Fibroblast of skin of right biceps (primary cell): Measurements from ENCODE around the gene PRKCH.

Experiments
- DNase-seq: peaks from one replicate; pipeline ENCODE4 v3.0.0-alpha.2; 2013

Gene PRKCH

DNA sequence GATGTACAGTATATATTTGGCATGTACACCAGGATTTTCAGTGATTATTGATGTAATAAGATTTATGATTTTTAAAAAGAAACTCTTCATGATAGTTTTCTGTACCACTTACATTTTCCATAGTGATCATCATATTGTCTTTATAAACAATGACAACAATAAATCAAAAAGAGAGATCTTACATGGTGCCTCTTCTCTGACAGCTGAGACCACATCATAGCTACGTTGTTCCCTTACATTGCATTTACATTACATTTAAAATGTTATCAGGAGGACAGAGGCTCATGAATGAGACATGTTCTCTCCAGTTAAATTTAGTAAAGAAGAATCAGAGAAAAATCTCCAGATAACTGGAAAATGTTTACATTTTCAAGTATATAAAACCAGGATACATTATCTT, 112.4 kb downstream of the PRKCH start:
- DNase-seq, result no peak

DNA sequence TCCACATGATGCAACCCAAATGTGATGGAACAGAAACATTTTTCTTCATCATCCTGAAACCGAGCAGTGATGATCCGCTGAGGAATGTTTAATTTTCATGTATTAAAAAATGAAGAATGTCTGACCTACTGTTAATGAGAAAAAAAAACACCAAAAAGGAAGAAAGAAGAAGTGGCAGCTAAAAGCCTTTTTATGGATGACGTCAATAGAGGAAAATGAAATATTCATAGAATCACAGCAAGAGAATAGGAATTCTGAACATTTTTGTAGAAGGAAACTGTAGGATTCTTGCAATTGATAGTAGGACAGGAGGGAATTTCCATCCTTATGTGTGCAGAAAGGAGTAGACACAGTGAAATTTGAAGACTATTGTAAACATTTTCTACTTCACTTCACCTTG, 112.9 kb downstream of the PRKCH start:
- DNase-seq, result peak; percentile 9

DNA sequence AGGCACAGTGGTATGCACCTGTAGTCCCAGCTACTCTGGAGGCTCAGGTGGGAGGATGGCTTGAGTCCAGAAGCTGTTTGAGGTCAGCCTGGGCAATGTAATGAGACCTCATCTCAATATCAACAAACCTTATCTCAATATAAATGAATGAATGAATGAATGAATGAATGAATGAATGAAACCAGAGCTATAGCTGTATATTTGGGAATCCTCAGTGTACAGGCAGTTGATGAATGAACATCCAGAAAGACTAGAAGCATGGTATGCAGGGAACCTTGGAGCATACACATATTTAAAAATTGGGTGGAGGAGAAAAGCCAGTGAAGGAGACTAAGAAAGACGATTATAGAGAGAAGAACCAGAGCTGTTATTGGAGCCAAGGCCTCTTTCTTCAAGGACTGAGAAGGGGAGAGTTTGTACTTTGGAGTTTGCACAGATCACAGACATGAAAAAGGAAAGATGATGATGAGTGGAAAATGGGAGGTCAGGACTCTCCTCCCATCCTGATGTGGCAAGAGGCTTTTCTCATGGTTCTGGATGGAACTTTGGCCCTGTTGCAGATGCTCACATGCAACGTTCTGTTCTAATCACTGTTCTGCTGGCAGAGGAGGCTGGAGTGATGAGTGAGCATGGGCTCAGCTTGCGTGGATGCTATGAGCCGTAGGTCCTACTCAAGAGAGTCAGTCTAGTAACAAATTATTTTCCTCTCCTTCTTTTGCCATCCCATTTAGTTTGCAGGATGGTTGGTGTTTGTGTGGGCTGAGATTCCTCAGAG, 114.4 kb downstream of the PRKCH start:
- DNase-seq, result no peak

DNA sequence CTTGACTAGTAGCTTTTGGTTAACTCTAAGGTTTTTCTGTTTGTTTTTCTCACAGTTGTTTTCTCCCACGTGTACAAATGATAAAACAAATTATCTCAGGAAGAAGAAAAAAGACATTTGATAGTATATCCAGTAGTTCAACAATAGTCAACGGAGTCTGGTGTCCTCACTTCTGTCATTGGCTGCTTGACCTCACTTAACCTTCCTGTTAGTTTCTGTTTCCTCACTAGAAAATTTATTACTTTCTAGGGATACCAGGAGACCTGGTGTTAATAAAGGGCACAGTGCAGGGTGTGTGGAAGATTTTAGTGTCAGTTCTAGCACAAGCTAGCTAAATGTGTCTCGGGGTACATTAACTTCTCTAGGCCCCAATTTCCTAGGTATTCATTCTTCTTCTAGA, 116.0 kb downstream of the PRKCH start:
- DNase-seq, result no peak

DNA sequence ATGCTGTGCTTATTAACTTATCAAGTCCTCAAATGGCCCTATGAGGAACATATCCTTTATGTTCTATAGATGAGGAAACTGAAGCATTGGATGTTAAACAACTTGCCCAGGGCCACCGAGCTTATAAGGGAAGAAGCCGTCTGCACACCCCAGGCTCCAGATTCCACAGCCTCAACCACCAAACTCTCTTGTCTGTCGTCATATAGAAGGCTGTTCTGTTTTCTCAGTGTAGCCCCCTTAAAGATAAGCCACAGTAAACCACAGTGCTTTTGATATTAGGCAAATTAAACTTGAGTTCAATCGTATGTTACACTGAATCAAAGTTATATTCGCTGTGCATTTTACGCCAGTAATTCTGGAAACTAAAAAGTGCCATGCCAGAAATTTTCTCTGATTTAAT, 116.7 kb downstream of the PRKCH start:
- no peak for DNase-seq

DNA sequence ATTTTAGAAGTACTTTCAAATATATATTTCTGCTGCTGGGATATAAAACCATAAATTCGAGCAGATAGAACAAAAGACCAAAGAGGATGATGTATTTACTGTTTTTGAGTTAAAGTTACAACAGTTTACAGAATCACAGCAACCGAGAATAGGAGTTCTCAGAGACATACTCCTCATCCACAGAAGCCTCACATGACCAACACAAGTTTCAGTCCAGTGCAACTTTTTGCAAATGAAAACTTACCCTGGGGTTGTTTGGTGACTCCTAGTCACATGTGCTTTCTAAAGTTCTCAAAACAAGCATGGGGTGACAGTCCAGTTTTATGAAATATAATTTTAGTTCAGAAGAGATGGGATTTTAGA, 117.1 kb downstream of the PRKCH start:
- DNase-seq, result no peak

DNA sequence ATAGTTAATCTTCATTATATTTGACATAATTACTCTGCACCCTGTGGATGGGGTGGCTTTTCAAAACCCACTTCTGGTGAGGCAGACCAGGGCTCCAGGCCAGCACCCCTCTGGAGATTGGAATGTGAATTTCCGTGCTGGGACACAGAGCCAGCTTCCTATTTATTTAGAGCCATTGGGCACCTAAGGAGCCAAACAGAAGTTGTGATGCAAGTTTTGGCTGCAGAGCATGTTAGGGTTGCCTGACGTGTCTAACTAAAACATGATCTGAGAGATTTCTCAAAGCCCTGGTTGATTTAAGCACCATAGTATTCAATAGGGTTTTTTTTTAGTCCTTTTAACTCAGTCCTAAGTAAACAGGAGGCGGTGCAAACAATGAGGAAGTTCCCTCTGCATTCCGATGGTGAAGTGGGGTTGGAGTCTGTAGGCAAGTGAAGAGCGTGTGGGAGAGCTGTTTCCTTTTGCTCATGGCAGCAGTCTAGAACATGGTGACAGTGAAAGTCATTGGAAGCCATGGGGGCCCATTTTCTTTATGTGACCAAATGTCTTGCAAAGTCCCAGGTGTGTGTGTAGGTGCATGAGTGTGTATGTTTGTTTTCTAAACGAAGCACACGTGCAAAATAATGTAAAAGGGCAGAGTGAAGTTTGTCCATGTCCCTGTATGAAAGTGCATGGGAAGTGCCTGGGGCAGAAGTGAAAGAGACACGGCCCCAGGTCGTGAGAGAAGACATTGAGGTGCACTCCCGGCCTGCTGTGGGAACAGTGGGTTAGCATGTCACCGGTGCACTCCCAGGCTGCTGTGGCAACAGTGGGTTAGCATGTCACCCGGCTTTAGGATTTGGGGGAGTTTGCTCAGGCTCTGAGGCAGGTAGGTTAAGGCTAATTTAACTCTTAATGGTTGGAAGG, 117.7 kb downstream of the PRKCH start:
- DNase-seq, result peak; percentile 22

DNA sequence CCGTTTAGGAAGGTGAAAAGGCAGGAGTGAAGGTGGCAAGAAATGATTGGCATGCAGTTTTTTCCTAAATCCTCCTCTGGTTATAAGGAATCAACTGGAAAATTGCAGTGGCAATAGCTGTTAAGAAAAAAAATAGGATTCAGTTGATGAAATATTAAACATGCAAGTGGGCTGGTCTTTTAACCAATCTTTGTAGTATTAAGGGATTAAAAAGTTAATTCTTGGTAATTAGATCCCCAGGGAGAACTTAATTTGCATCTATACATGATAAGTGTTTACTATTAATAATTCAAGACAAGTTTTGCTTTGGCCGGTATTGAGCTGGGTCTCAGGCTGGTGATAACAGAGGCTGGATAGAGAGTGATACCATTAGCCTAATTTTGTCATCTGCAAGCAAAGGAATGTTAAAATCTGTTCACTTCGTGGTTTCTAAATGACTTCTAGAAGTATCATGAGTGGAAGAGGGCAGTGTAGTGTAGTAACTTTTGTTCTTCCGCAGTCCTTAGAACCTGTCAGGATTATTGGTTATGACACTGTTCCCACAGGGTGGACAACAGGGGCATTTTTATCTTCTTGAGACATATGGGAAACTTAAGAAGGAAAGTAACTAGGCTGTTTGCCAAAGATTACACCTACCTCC, 118.5 kb downstream of the PRKCH start:
- DNase-seq, result no peak

DNA sequence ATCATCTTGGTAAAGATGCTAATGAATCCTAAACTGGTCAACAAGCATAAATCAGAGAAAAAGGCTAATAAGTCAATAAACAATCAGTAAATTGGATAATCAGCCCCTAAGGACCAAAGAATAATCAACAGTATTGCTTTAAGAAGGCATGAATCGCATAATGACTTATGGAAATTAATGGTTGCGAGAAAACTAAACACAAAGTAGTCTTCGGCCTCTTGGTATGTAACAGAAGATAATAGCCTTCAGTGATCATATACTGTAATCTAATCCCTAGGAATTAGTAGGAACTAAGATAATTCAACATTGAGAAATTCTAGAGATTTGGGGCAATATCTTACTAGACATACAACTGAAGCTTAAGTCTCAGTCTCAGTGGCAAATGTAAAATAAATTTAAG, 122.1 kb downstream of the PRKCH start:
- DNase-seq, result no peak

DNA sequence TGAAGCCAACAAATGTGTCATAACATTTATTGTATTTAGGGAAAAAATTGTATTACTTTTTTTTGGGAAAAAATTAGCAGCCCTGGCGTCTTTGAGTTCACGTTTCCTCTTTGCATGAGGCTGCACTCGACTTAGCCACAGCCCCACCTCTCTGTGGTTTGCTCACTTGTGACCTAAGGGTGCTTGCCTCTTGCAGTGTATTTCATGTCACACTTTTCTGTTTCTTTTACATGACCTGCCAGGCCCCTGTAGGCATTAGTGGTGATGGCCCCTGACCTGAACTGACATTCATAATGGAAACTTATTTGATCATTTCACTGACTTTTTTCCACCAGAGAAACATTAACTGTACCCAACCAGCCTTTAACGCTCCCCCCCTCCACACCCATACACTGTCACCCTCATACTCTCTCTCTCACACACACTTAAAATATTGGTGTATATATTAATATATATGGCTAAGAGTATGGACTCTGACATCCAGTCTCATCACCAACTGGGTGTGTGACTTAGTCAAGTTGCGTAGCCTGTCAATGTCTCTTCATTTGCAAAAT, 122.9 kb downstream of the PRKCH start:
- DNase-seq, result no peak

DNA sequence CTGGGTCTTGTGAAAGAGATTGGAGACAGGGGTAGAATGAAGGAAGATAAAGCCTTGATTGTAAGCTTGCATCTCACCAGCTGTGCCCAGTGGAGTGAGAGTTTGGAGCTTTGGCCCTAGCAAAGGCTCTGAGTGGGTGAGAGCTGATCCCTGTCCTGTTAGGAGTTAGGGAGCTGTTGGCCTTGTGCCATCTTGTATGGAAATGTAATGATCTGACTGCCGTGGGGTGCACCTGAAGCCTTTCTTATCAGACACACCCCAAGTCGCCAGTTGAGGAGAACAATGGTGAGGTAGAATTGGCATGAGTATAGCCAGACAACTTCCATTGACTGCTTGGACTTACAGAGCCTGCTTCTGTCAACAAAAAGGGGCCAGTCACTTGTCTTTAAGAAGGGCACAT, 130.1 kb downstream of the PRKCH start:
- no peak for DNase-seq

DNA sequence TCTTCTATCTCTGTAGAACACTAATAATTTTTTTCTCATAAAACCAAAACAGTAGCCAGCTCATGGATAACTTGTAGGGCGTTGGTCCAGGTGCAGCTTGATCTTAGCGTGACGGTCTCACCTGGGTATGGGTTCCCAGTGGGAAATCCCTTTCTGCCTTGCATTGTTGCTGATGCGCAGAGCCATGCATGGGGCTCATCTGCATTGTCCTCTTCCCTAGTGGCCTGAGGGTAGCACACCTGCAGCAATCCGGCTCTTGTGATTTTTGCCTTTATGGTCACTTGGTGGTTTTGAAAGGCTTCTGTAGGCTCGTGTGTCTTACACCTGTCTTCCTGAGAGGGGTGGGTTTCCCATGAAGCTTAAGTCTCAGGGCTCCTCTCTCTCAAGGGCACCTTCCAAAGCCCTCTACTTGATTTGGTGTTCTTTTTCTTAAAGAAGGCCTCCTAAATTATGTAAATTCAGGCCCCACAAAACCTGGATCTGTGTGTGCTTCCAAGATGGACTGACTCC, 130.6 kb downstream of the PRKCH start:
- DNase-seq, result no peak

DNA sequence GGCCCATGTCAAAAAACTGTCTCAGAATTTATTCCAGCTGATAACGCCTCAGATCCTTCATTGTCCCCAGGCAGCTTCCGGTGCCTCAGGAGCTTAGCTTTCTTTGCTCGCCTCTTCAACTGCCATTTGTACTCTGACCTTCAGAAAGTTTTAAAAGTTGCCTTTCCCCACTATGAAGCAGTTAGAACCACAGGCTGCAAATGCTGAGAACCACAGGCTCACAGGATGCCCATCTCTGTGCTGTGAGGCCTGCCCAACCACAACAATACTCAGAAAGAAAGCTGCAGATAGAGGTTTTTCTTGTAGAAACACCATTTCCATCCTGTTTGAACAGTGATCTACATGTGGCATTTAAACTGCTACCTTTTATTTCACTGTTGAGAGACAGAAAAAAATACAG, 131.1 kb downstream of the PRKCH start:
- DNase-seq, result no peak

DNA sequence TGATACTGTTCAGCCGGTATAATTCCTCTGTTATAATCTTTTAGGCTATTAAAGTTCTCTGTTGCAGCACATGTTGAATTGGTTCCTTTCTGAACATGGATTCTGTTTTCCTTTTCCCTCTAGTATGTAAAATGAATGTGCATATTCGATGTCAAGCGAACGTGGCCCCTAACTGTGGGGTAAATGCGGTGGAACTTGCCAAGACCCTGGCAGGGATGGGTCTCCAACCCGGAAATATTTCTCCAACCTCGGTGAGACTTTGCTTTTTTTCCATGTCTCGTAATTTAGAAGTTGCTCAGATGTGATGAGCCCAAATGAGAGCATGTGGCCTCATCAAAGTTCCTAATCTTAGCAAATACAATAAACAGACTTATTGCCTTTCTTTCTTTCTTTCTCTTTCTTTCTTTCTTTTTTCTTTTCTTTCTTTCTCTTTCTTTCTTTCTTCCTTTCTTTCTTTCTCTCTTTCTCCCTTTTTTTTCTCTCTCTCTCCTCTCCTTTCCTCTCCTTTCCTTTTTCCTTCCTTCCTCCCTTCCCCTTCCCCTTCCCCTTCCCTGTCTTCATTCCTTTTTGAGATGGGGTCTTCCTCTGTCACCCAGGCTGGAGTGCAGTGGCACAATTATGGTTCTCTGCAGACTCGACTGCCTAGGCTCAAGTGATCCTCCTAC, 131.9 kb downstream of the PRKCH start:
- no peak for DNase-seq

DNA sequence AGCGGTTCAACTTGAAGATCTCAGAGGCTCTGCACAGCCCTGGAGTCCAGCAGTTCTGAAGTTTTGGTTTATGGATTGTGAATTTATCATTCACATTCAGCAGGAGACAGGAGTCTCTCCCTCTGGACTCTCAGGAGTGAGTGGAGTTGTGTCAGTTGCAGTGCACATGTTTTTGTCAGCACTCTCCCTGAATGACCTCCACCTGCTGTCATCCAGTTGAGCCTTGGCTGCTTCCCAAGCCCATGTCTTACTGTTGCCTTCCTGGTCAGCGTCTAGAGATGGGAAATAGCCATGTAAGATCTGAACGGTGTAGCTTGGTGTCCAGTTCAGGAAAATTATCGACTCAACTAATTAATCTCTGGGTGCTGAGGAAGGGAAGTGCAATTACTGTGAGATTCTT, 133.2 kb downstream of the PRKCH start:
- DNase-seq, result no peak

DNA sequence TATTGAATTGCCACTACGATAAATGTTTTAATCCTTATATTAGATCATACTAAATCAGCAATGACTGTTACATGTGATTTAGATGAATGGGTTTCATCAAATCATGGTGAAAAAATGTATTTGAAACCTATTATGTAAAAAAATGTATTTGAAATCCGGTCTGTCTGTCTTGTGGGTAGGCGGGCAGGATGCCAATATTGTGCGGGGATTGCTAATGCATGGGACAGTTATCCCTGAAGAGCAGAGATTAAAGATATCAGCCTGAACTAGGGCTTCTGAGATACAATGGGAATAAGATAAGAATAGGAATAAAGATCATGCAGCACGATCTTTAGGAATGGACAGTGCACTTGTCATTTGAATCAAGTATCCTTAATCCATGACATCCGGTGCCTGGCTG, 134.0 kb downstream of the PRKCH start:
- DNase-seq, result no peak

DNA sequence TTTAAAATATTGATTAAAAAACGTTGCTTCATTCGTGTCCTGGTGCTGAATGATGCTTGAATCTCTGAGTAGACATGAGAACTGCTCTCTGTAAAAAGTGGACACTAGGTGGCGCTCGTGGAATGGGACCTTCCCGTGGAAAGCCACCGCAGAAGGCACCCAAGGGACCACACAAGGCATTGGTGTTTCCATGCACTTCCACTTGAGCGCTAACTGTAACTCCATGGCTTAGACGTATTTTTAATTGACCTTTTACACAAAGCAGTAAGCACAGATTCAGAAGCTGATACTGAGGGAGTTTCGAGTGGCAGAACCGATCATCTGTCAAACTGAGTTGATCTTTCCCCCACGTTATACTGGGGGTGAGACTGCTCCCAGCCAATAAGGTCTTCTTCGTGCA, 135.3 kb downstream of the PRKCH start:
- DNase-seq, result peak; percentile 74

DNA sequence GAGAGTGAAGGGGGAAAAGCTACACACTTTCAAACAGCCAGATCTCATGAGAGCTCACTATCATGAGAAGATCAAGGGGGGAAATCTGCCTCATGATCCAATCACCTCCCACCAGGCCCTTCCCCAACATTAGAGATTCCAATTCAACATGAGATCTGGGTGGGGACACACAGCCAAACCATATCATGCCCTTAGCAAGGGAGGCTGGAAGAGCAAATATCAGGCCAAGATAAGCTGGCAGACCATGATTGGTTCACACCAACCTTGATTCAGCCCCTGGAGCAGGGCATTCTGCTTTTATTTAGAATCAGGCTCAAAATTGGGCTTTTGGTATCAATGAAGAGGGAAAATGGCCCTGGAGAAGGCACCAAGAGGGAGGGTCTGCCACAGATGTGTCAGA, 137.4 kb downstream of the PRKCH start:
- DNase-seq, result no peak

DNA sequence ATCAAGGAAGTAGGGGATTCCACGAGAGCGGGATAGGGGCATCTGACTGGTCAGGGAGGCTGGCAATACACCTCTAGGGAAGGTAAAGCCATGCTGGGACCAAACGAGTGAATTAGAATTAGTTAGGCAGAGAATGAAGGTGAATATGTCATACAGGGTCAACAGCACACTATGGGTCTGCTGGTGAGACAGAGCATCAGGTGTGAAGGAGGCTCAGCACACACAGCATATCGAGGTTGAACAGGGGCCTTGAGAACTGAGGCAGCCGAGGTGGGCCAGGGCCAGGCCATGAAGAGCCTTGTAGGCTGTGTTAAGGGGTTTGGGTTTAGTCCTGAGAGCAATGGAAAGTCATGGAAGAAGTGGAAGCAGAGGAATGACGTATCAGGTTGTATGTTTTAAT, 137.8 kb downstream of the PRKCH start:
- no peak for DNase-seq

DNA sequence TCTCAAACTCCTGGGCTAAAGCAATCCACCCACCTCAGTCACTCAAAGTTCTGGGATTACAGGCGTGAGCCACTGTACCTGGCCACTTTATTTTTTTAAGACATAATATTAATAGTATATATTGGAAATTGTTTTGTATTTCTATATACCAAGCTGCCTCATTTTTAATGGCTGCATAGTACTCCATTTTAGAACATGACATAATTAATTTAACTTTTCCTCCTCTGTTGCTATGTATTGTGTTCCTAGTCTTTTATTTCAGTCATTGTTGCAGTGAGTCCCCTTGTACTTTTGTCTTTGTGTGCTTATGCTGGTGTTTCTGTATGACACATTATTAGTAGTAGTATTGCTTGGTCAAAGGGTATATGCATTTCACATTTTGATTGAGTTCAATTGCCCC, 138.7 kb downstream of the PRKCH start:
- no peak for DNase-seq

DNA sequence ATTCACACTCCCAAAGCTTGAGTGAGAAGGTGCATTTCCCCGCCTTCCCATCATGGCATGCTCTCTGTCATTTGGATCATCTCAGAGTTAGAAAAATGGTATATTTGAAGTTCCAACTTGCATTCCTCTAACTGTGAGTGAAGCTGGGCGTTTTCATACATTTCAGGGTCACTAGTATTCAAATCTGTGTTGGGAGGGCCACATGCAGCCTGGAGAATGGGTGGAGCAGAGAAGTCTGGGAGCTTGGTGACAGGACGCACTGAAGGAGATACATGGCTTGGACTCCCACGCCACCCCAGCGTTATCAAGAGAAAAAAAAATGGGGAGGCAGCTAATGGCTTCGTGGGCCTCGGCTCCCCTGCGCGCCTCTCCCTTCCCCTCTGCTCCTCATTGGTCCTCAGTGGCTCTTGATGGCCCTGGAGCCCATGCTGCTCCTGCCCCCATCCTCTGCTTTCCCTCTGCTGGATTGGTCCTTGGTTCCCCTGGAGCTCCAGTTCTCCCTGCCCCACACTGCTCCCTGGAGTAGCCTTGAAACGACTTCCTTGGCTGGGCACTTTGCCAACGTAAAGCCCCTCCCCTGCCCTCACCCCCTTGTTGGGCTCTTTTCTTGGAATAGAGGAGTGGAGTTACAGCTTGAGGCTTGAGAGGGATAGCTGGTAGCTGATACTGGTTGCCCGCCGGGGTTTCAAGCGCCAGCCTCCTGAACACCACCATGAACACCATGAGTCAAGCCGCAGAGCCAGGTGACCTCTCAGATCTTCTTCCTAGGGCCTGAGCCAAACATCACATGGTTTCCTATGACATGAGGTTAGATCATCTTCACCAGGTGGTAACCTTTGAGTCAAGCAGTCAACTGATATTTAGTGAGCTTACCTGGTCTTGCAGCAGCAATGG, 139.6 kb downstream of the PRKCH start:
- DNase-seq, result no peak

DNA sequence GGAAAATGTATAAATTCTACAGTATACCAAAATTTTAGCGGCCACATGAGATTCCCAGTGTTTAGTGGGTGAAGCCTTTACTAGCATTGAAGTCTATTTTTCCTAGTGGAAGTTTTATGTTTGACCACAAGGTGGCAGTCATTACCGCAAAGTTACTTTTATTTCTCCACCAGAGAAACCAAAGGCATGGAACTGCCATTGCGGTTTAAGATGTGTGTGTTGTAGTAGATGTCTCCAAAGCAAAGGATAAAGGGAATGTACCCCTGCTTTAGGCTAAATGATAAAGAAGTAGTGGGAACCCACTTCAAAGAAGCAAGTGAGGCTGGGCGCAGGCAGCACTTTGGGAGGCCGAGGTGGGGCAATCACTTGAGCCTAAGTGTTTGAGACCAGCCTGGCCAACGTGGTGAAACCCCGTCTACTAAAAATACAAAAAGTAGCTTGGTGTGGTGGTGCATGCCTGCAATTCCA, 140.5 kb downstream of the PRKCH start:
- DNase-seq, result peak; percentile 79
